ENCODE measurements around the gene DUOX1.

Gene DUOX1

DNA sequence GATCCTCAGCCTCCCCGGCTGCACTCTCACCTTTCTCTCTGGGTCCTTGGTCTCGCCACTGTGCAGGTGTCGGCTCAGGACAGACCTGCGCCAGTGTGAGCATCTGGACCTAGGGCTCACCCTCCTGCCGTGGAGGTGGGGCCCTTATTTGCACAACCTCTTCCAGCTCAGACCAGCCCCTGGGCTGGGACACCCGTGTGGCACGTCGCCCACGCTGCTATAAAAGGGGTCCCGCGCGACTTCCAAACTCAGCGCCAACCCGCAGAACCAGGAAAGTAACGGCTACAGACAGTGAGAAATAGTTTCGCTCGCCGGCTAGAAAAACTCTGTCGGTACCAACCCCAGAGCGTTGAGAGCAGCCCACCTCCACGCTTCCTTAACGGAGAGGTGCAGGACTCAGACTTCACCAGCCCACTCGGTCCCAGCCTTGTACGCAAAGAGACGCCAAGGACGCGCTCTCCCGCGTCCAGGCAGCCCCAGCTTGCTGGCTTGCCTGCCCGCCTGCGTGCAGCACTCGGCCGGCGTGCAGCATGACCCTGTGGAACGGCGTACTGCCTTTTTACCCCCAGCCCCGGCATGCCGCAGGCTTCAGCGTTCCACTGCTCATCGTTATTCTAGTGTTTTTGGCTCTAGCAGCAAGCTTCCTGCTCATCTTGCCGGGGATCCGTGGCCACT lies 15.6 kb upstream of the DUOX1 start, which contains the start of the genes DUOX2 and DUOXA2:
DUOX2 (minus strand) TSS at position 97 of the 675 bp plus-strand sequence. CDS start 761 bp downstream, outside the sequence.
DUOXA2 (plus strand) TSS at position 251 of the 675 bp plus-strand sequence; CDS start at position 531, 280 bp downstream.
- TF ChIP-seq, protein P1, sequence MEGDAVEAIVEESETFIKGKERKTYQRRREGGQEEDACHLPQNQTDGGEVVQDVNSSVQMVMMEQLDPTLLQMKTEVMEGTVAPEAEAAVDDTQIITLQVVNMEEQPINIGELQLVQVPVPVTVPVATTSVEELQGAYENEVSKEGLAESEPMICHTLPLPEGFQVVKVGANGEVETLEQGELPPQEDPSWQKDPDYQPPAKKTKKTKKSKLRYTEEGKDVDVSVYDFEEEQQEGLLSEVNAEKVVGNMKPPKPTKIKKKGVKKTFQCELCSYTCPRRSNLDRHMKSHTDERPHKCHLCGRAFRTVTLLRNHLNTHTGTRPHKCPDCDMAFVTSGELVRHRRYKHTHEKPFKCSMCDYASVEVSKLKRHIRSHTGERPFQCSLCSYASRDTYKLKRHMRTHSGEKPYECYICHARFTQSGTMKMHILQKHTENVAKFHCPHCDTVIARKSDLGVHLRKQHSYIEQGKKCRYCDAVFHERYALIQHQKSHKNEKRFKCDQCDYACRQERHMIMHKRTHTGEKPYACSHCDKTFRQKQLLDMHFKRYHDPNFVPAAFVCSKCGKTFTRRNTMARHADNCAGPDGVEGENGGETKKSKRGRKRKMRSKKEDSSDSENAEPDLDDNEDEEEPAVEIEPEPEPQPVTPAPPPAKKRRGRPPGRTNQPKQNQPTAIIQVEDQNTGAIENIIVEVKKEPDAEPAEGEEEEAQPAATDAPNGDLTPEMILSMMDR (conservative IDR thresholded peaks at IDR 0.05), result no peak
- no peak within 1 kb of the TSS for H3K27ac ChIP-seq

DNA sequence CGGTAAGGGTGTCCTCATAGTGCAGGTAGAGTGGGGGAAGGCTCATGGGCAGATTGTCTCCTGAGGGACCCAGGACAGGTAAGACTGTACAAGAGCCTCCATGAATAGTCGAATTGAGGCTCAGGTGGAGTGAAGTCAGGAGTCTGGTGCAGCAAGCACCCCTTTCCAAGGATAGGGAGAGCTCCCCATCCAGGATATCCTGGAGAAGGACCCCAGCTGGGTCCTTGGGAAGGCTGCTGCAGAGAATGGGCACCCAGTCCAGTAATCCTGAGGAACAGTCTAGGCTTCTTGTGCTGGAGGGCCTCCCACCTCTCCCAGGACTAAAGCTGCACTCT lies 15.1 kb upstream of the DUOX1 start:
- no peak overlapping the region for H3K27ac ChIP-seq
- TF ChIP-seq, protein P1 (conservative IDR thresholded peaks at IDR 0.05), result no peak

- TF ChIP-seq, protein P1 (conservative IDR thresholded peaks at IDR 0.05), result no peak
These were observed 14.4 kb upstream of the DUOX1 start for GRCh38 chr15:45115312-45115820.

GRCh38 chr15:45116006-45116481 lies 13.8 kb upstream of the DUOX1 start:
- TF ChIP-seq, protein P1 (conservative IDR thresholded peaks at IDR 0.05), result no peak
- no peak overlapping the region for H3K27ac ChIP-seq

More at GRCh38 chr15:45115312-45115820, 14.4 kb upstream of the DUOX1 start:
- no peak overlapping the region for H3K27ac ChIP-seq

DNA sequence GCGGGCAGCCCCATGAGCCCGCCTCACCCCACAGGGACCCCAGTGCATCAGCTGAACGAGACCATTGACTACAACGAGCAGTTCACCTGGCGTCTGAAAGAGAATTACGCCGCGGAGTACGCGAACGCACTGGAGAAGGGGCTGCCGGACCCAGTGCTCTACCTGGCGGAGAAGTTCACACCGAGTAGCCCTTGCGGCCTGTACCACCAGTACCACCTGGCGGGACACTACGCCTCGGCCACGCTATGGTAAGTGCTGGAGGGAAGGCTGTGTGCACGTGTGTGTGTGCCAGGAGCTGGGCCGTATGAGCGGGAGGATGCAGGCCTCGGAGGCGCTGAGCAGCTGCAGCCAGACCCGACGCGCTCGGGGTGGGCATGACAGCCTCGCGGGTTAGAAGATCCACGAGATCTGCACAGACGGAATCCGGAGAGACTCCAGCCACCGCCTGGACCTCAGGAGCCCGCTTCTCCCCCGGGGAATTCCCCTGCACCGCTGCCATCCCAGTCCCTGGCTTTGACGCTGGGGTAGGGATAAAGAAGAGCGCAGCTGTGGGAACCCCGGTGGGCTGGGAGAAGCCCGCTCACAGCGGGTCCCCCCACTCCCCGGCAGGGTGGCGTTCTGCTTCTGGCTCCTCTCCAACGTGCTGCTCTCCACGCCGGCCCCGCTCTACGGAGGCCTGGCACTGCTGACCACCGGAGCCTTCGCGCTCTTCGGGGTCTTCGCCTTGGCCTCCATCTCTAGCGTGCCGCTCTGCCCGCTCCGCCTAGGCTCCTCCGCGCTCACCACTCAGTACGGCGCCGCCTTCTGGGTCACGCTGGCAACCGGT lies 13.1 kb upstream of the DUOX1 start:
- TF ChIP-seq, protein P1 (conservative IDR thresholded peaks at IDR 0.05), result no peak
- H3K27ac ChIP-seq, result no peak overlapping the region

GRCh38 chr15:45117308-45118130 lies 12.3 kb upstream of the DUOX1 start:
- TF ChIP-seq, protein P1 (conservative IDR thresholded peaks at IDR 0.05), result no peak
- H3K27ac ChIP-seq, result no peak overlapping the region; the same call in 1 of the 2 replicates

Measured in VCaP (cell line).